Activated CD8-positive, alpha-beta memory T cell treated with anti-CD3 and anti-CD28 coated beads for 1 hour (primary cell): ENCODE results near the gene KLK6.

ENCODE experiments used
- DNase-seq, 2 donors: peaks; one replicate each; pipeline ENCODE4 v3.0.0-alpha.2; 2020; ENCODE audit warnings: low read depth in 1 of 2; ENCODE audit errors: extremely low read depth in 1 of 2

Gene KLK6

GRCh38 chr19:50912727-50913716 lies 56.4 kb downstream of the KLK6 start:
- DNase-seq: no peak

DNA sequence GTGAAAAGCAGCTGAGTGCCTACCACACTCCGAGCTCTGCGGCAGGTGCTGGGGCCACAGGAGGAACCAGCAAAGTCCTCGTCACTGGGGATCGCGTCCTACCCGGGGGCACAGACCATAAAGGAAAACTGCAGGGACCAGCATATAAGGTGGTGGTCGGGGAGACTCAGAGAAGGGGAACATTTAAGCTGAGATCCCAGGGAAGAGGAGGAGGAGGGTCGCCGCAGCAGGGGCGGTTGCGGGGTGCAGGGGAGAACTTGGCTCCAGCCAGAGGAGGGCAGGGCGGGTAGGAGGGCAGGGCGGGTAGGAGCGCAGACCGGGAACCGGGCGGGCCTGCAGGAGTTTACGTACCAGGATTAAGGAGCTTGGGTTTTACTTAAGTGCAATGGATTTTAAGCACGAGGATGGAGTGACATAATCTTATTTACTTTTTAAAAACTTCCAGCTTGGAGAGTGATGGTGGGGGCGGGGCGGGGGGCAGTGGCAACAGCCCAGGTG lies 57.2 kb downstream of the KLK6 start:
- DNase-seq: no peak

DNA sequence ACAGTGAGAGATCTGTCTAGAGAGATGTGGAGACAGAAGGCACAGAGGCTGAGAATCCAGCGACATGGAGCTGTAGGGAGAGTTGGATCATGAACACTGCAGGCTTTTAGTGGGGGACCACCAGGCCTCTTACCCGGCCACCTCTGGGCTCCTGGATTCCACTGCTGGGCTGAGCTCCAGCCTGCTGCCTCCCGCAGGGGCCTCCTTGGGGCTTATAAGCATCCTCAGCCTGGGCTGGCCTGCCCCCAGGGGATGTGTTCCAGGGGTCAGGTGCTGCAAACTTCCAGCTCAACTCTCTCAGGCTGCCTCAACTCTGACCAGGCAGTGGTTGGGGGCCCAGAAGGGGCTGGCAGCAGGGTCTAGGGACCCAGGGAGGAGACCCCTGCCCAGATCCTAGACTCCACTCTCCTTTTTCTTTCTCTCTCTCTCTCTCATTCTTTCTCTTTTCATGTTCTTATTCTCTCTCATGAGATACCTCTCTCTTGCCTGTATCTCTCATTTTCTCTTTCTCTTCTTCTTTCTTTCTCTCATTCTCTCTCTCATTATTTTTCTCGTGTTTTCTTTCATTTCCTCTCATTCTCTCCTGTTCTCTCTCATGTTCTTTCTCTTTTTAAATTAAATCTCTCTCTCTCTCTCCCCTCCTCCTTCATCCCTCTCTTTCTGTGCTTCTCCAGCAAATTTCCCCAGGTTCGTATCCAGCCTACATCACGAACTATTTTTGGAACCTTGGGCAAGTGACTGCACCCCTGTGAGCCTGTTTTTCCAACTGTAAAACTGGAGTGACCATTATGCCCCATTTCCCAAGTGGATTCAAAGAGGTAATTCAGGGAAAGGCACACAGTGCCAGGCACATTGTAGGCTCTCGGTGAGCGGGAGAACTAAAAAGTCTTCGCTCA lies 57.9 kb downstream of the KLK6 start, which contains the start of gene KLK4:
Gene KLK4, minus strand, starts transcription at position 190 of the 896 bp plus-strand sequence. CDS start 657 bp downstream, outside the sequence.
- DNase-seq: no peak

GRCh38 chr19:50910722-50911121 lies 58.7 kb downstream of the KLK6 start:
- no peak for DNase-seq

- no peak for DNase-seq
These were observed 59.9 kb downstream of the KLK6 start for GRCh38 chr19:50909240-50910070.
